GOT3 (cell line): ENCODE results near the gene TRIM28.

Experiments
- DNase-seq: peaks from one replicate; lab custom pipeline; 2025; ENCODE audit warnings: mixed read lengths; lab: John Stamatoyannopoulos, UW

Gene TRIM28

DNA sequence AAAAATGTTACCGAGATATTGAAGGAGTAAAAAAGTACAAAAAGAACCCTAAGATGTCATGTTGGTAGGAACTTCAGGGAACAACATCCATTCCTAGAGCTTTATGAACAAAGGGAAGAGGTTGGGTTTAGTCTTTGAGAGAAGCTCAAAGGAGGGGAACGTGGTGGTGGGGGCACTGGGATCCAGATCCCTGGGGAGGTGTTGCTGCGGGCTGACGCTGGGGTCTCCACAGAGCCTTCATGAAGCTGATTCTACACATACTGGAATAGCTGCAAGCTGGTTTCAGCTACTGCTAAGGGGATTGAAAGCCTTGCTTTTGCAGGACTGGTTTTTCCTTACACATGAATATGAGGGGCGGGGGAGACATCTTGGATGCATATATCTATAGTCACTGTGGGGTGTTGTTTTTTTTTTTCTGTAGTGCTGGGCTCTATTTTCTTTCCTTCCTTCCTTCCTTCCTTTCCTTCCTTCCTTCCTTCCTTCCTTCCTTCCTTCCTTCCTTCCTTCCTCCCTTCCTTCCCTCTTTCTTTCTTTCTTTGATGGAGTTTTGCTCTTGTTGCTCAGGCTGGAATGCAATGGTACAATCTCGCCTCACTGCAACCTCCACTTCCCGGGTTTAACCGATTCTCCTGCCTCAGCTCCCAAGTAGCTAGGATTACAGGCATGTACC is 35.7 kb downstream of the TRIM28 start:
- DNase-seq: no peak

DNA sequence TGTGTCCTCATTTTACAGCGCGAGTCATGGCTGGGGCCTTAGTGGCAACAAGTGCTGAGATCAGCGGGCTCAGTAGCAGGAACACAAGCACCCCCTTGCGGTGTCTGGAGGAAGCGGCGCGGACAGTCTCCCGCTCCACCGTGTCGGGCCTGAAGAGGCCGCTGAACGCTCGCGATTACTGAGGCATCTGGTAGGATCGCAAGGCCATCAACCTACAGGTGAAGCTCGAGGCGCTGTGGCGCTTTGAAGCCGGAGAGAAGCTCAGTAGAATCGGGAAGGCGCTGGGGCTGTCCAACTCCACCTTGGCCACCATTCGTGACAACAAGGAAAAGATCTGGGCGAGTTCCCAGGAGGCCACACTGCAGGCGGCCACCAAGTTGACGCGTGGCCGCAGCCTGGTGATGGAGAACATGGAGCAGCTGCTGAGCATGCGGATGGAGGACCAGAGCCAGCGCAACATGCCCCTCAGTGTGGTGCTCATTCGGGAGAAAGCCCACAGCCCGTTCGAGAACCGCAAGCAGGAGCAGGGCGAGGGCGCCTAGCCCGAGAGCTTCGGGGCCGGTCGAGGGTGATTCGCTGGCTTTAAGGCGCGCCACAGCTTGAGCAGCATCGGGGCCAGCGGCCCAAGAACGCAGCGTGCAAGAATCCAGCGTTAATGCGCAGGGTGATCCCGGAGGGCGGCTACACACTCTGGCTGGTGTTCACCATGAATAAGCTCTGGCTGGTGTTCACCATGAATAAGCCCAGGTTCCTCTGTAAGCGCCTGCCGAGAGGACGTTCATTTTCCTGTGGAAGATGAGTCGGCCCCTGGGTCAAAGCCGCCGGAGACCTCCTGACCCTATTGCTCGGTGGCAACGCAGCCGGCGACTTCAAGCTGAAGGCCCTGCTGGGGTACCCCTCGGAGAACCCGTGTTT is 37.6 kb downstream of the TRIM28 start:
- DNase-seq: no peak

DNA sequence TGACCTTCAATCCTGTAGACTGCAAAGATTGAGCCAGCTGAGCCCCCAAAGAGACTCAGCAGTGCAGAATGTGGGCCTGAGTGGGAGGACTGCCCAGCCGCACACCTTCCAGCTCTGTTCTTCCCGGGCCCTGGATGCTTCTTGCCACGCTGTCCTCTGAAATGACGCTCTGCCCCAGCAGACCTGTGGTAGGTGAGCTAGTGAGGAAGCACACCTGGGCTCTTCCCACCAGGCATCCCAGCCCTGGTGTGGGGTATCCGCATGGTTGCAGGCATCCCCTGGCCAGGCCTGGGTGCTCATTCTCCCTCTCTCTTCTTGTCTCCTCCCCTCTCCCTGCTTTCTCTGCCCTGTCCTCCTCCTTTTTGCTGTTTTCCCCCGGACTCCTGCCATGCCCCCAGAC is 39.1 kb downstream of the TRIM28 start:
- DNase-seq: no peak

DNA sequence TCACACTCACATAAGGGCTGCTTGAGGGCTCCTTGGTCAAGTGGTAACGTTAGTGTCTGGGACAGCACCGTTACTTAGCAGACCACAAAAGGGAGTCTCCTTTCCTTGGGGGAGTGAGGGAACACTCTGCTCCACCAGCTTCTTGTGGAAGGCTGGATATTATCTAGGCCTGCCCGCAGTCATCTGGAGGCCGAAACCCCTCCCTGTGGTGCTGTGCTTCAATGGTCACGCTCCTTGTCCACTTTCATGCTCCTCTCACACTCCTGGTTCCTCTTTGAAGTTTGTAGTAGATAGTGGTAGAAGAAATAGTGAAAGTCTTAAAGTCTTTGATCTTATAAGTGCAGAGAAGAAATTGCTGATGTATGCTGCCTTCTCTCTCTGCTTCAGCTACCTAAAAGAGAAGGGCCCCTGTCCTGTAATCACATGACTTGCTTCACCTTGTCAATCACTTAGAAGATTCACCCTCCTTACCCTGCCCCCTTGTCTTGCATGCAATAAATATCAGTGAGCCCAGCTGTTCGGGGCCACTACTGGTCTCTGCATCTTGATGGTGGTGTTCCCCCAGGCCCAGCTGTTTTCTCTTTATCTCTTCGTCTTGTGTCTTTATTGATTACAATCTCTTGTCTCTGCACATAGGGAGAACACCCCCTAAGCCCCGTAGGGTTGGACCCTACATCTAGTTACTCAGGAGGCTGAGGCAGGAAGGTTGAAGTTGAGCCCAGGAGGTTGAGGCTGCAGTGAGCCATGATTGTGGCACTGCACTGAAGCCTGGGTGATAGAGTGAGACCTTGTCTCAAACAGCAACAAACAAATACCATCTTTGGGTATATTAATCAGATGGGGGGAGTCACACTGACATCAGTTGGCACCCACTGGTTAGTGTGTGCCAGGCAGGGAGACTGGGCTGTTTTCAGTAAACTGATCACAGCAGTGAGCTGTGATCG is 40.9 kb downstream of the TRIM28 start:
- DNase-seq: no peak

DNA sequence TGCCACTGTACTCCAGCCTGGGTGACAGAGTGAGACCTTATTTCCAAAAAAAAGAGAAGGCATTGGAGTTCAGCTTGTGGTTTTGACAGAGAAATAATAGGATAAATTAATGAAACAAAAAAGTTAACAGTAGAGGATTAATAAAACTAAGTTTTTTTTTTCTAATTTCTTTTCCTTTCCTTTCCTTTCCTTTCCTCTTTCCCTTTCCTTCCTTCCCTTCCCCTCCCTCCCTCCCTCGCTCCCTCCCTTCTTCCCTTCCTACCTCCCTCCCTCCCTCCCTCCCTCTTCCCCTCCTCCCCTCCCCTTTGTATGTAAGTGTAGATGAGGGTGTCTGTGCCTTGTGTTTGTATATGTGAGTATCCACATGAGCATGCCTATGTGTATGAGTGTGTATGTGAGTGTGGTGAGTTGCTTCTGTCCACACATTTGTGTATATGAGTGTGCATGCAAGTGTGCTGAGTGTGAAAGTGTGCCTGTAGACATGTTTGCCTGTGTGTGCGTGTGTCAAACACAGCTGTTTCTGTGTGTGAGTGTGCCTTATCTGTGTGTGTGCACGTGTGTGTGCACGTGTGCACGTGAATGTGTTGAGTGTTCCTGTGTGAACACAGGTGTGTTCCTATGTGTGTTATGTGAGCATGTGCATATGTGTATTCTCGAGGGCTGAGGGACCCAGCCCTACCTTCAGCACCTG is 41.7 kb downstream of the TRIM28 start:
- no peak for DNase-seq

DNA sequence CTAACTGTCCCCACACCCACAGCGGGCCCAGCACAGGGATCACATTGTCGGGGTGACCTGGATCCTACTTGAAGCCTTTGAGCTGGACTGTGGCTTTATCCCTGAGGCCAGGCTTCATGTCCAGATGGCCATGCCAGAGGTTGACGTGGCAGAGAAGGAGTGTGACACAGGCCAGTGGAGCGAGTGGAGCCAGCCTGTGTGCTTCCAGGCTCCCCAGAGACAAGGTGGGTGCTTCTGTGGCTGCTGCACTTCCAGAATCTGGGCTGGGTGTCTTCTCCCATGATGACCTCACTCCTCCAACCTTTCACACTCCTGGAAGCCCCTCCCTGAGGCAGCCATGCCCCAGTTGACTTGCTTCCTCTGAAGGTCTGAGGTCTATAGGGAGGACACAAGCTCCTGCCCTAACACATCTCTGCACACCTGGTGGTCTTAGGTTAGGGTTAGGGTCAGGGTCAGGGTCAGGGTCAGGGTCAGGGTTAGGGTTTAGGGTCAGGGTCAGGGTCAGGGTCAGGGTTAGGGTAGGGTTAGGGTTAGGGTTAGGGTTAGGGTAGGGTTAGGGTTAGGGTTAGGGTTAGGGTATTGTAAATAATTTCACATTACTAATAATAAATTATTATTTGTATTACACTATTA is 42.4 kb downstream of the TRIM28 start:
- no peak for DNase-seq
